IMR-90 (cell line): Measurements from ENCODE around the gene SLC66A2. TPM values are rescaled to one million over a fixed set of nuclear protein-coding genes. Genes with fewer than 3 reads are reported as not detected.

Experiments used
- ATAC-seq: fragments of 200-7000 bp; cut with Tn5 transposase; 2 replicates; pipeline ENCODE4 v1.9.1; 2020; ENCODE audit warnings: low read depth, mild to moderate bottlenecking, moderate library complexity
- BruUV-seq: library from RNA; stranded (reverse); fragments of 400-500 nt; replicated peaks from 2 replicates; lab custom pipeline; 2021; lab: Mats Ljungman, UMichigan
- CTCF ChIA-PET: fragments of 300-600 bp; formaldehyde crosslinking; extraction: SDS; loops from one replicate; lab custom pipeline; 2021; ENCODE audit warnings: antibody characterized with exemption; lab: Yijun Ruan, JAX
- POLR2A ChIA-PET: fragments of 300-600 bp; sonication (Branson Sonifier 250); formaldehyde crosslinking; loops from one replicate; lab custom pipeline; 2022; ENCODE audit warnings: antibody characterized with exemption; ENCODE audit not compliant: unreplicated experiment; lab: Charles Lee
- DNase-seq: peaks from one replicate; pipeline ENCODE4 v3.0.0; 2013
- H2AFZ ChIP-seq: replicated peaks from 2 replicates; pipeline ENCODE3; 2013; ENCODE audit warnings: low read length, mild to moderate bottlenecking; ENCODE audit not compliant: poor library complexity
- H2AK5ac ChIP-seq: 2 replicates; pipeline ENCODE4 v1.6.1; 2013; ENCODE audit warnings: low read depth, low read length, inconsistent platforms
- H2AK9ac ChIP-seq: replicated peaks from 2 replicates; pipeline ENCODE3; 2013; ENCODE audit warnings: mild to moderate bottlenecking, low read depth, low read length, moderate library complexity; ENCODE audit not compliant: poor library complexity
- H2BK120ac ChIP-seq: 2 replicates; pipeline ENCODE4 v1.6.1; 2013; ENCODE audit warnings: low read depth, low read length, inconsistent platforms
- H2BK15ac ChIP-seq: 3 replicates; pipeline ENCODE4 v1.6.1; 2013; ENCODE audit warnings: low read depth, low read length, inconsistent platforms
- H2BK20ac ChIP-seq: 2 replicates; pipeline ENCODE4 v1.6.1; 2013; ENCODE audit warnings: low read depth, mild to moderate bottlenecking, inconsistent platforms, low read length, moderate library complexity
- H2BK5ac ChIP-seq: 2 replicates; pipeline ENCODE4 v1.6.1; 2013; ENCODE audit warnings: mild to moderate bottlenecking, low read depth, low read length, inconsistent platforms; ENCODE audit not compliant: poor library complexity, severe bottlenecking
- H3K14ac ChIP-seq: replicated peaks from 2 replicates; pipeline ENCODE4 v1.6.1; 2013; ENCODE audit warnings: low read depth, low read length, inconsistent platforms
- H3K18ac ChIP-seq: 2 replicates; pipeline ENCODE4 v1.6.1; 2013; ENCODE audit warnings: low read depth, low read length, control low read depth
- H3K23ac ChIP-seq: 2 replicates; pipeline ENCODE4 v1.6.1; 2013; ENCODE audit warnings: low read depth, low read length, inconsistent platforms
- H3K27ac ChIP-seq: 2 replicates; pipeline ENCODE4 v1.5.1; 2013; ENCODE audit warnings: mild to moderate bottlenecking, control low read depth, low read length; ENCODE audit not compliant: insufficient read depth
- H3K27me3 ChIP-seq: 2 replicates; pipeline ENCODE4 v1.6.1; 2013; ENCODE audit warnings: low read length; ENCODE audit not compliant: control insufficient read depth, insufficient read depth
- H3K36me3 ChIP-seq: 2 replicates; pipeline ENCODE4 v1.6.1; 2013; ENCODE audit warnings: low read length, mixed read lengths; ENCODE audit not compliant: control insufficient read depth, insufficient read depth
- H3K4ac ChIP-seq: 2 replicates; pipeline ENCODE4 v1.6.1; 2013; ENCODE audit warnings: low read depth, low read length, inconsistent platforms
- H3K4me1 ChIP-seq: 2 replicates; pipeline ENCODE4 v1.6.1; 2013; ENCODE audit warnings: low read length, mixed read lengths; ENCODE audit not compliant: control insufficient read depth, insufficient read depth
- H3K4me2 ChIP-seq: 2 replicates; pipeline ENCODE4 v1.6.1; 2013; ENCODE audit warnings: low read depth, mild to moderate bottlenecking, control low read depth, low read length, moderate library complexity
- H3K4me3 ChIP-seq: 2 replicates; pipeline ENCODE4 v1.5.1; 2013; ENCODE audit warnings: low read depth, mild to moderate bottlenecking, control low read depth, low read length, moderate library complexity; ENCODE audit not compliant: insufficient read depth
- H3K56ac ChIP-seq: 2 replicates; pipeline ENCODE4 v1.6.1; 2013; ENCODE audit warnings: low read length, inconsistent platforms; ENCODE audit not compliant: insufficient read depth; ENCODE audit errors: extremely low read depth
- H3K79me1 ChIP-seq, 2 experiments: 2 replicates each; pipeline ENCODE4 v1.6.1; 2013; ENCODE audit warnings: low read length in 2 of 2, inconsistent platforms in 1 of 2, low read depth in 1 of 2
- H3K9ac ChIP-seq: 2 replicates; pipeline ENCODE4 v1.6.1; 2013; ENCODE audit warnings: low read depth, low read length, control low read depth
- H3K9me1 ChIP-seq: 2 replicates; pipeline ENCODE4 v1.6.1; 2013; ENCODE audit warnings: low read length, inconsistent platforms; ENCODE audit not compliant: insufficient read depth
- H3K9me3 ChIP-seq: 2 replicates; pipeline ENCODE4 v1.6.1; 2013; ENCODE audit warnings: low read length; ENCODE audit not compliant: control insufficient read depth, insufficient read depth
- H4K20me1 ChIP-seq: 2 replicates; pipeline ENCODE4 v1.6.1; 2013; ENCODE audit warnings: low read length, inconsistent platforms; ENCODE audit not compliant: insufficient read depth
- H4K5ac ChIP-seq: 2 replicates; pipeline ENCODE4 v1.6.1; 2013; ENCODE audit warnings: mild to moderate bottlenecking, low read depth, low read length, control low read depth
- H4K8ac ChIP-seq, 2 experiments: 2 replicates each; pipeline ENCODE4 v1.6.1; 2013; ENCODE audit warnings: low read depth in 2 of 2, low read length in 2 of 2, control low read depth in 1 of 2, inconsistent platforms in 1 of 2
- H4K91ac ChIP-seq: 2 replicates; pipeline ENCODE4 v1.6.1; 2013; ENCODE audit warnings: low read depth, low read length, inconsistent platforms; ENCODE audit not compliant: insufficient read depth
- BHLHE40 ChIP-seq: fragments of 150-350 bp; IDR thresholded peaks from 2 replicates; pipeline ENCODE4 v1.6.1; 2016; ENCODE audit warnings: mild to moderate bottlenecking, low read depth, low read length
- CEBPB ChIP-seq: IDR thresholded peaks from 2 replicates; pipeline ENCODE4 v1.6.1; 2012; ENCODE audit warnings: low read depth, low read length, improper control_type of control experiment
- CHD1 ChIP-seq: IDR thresholded peaks from 2 replicates; pipeline ENCODE4 v1.6.1; 2012; ENCODE audit warnings: low read depth, low read length, improper control_type of control experiment
- FOS ChIP-seq: fragments of 150-350 bp; IDR thresholded peaks from 2 replicates; pipeline ENCODE4 v1.6.1; 2016; ENCODE audit warnings: low read depth, low read length
- MAFK ChIP-seq: IDR thresholded peaks from 2 replicates; pipeline ENCODE4 v1.6.1; 2012; ENCODE audit warnings: low read depth, low read length, improper control_type of control experiment
- MAZ ChIP-seq: IDR thresholded peaks from 2 replicates; pipeline ENCODE4 v1.6.1; 2012; ENCODE audit warnings: low read depth, mild to moderate bottlenecking, low read length, improper control_type of control experiment, moderate library complexity, borderline replicate concordance
- MXI1 ChIP-seq: IDR thresholded peaks from 2 replicates; pipeline ENCODE4 v1.6.1; 2012; ENCODE audit warnings: low read depth, mild to moderate bottlenecking, low read length, moderate library complexity, borderline replicate concordance
- NFE2L2 ChIP-seq: fragments of 150-350 bp; IDR thresholded peaks from 2 replicates; pipeline ENCODE4 v1.6.1; 2016; ENCODE audit warnings: low read depth, mild to moderate bottlenecking, low read length
- POLR2A ChIP-seq: IDR thresholded peaks from 2 replicates; pipeline ENCODE4 v1.6.1; 2012; ENCODE audit warnings: mild to moderate bottlenecking, low read depth, low read length
- RAD21 ChIP-seq: IDR thresholded peaks from 2 replicates; pipeline ENCODE4 v1.6.1; 2012; ENCODE audit warnings: low read length, improper control_type of control experiment
- RCOR1 ChIP-seq: IDR thresholded peaks from 2 replicates; pipeline ENCODE4 v1.6.1; 2012; ENCODE audit warnings: mild to moderate bottlenecking, low read length, improper control_type of control experiment; ENCODE audit not compliant: insufficient replicate concordance
- RFX5 ChIP-seq: IDR thresholded peaks from 2 replicates; pipeline ENCODE4 v1.8.0; 2012; ENCODE audit warnings: low read depth, mild to moderate bottlenecking, low read length, moderate library complexity
- SMC3 ChIP-seq: fragments of 150-350 bp; IDR thresholded peaks from 2 replicates; pipeline ENCODE4 v1.6.1; 2016; ENCODE audit warnings: low read depth, mild to moderate bottlenecking, antibody characterized with exemption, low read length, moderate library complexity
- WGBS, 2 experiments: methylation state at CpG; one replicate each; pipeline versions ENCODE4 v1.1.5 to v1.1.7; 2013; ENCODE audit warnings: missing lambda C conversion rate in 2 of 2; ENCODE audit not compliant: insufficient read length in 1 of 2; ENCODE audit errors: extremely low coverage in 2 of 2; 5-methylcytosine and 5-hydroxymethylcytosine counted together
- dilution Hi-C: fragments of 300-500 bp; cut with HindIII; formaldehyde crosslinking; loops from one replicate; pipeline ENCODE4 v1.14.3; 2018; ENCODE audit warnings: low sequenced_read_pairs; ENCODE audit not compliant: unreplicated experiment
- in situ Hi-C: fragments of 300-500 bp; cut with MboI; formaldehyde crosslinking; loops from 3 replicates; pipeline ENCODE4 v1.14.3; 2019; ENCODE audit warnings: low sequenced_read_pairs, inconsistent platforms, mixed read lengths
- intact Hi-C: fragments of 100-400 bp; cut with micrococcal nuclease; formaldehyde crosslinking; loops from 2 replicates; pipeline ENCODE4 v1.10.0; 2022
- polyA plus RNA-seq, 3 experiments: library from polyadenylated mRNA; depleted of rRNA; stranded (reverse); fragments of >200 nt; gene quantifications; 2 replicates each; pipeline ENCODE4 v1.2.3, GENCODE V29; 2012; ENCODE audit warnings: low replicate concordance in 1 of 3
- total RNA-seq: library from RNA; depleted of rRNA; stranded (reverse); fragments of >200 nt; gene quantifications from 2 replicates; pipeline ENCODE4 v1.2.3, GENCODE V29; 2012
- TF ChIP-seq, protein P1 (sequence below): conservative IDR thresholded peaks from 2 replicates; pipeline ENCODE4 v1.5.1; 2012; ENCODE audit warnings: mild to moderate bottlenecking, low read depth, low read length, improper control_type of control experiment
- TF ChIP-seq, protein P2 (sequence below): fragments of 150-350 bp; IDR thresholded peaks from 2 replicates; pipeline ENCODE4 v1.6.1; 2017; ENCODE audit warnings: mild to moderate bottlenecking, antibody characterized with exemption, low read length, low read depth
- TF ChIP-seq, protein P3 (sequence below): fragments of 150-350 bp; IDR thresholded peaks from 2 replicates; pipeline ENCODE4 v1.6.1; 2016; ENCODE audit warnings: low read depth, mild to moderate bottlenecking, low read length, moderate library complexity, borderline replicate concordance

The SLC66A2 gene
- total and polyA plus RNA-seq, 2 of the 4 experiments (the other 2 are of a cell fraction), result 17.6 to 23.5 TPM

DNA sequence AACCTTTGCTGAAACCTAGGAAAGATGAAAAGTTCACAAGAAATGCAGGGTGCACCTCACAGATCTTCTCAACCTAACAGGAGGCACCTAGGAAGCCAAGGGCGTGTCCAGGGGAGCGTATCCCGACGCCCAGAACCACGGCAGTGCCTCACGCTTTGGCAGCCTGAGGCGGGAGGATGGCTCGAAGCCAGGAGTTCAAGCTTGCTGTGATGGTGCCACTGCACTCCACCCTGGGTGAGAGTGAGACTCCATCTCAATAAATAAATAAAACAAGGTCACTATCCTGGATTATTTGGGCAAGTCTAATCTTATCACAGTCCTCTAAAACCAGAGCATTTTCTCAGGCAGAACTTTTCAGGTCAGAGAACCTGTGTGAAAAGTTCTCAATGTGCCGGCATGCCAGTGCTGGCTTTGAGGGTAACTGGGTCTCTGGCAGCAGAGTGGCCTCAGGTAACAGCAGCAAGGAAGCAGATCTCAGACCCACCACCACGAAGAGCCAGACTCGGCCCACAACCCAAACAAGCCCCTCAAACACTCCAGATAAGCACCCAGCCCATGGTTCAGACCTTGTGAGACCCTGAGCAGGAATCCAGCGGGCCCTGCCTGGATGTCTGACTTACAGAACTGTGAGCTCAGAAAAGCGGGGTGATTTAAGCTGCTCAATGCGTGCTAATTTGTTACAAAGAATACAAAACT lies 24.7 kb upstream of the SLC66A2 start:
- Histone ChIP-seq H2BK20ac (no peak overlapping the region), H3K79me1 (peaks cover 25 to 75% of the 10 kb centered on the region in 2 experiments), H2BK5ac (no peak overlapping the region), H4K5ac (no peak overlapping the region), H4K20me1 (peaks cover 63% of the 10 kb centered on the region), H3K4me3 (no peak overlapping the region), H4K91ac (no peak overlapping the region), H3K56ac (no peak overlapping the region), H3K18ac (no peak overlapping the region), H3K4me2 (no peak overlapping the region), H3K23ac (no peak overlapping the region), H2BK120ac (no peak overlapping the region), H2AK5ac (no peak overlapping the region), H3K9ac (no peak overlapping the region), H3K4ac (no peak overlapping the region), H3K14ac (no peak overlapping the region), H3K27me3 (no peaks in the 10 kb centered on the region), H3K27ac (no peak overlapping the region), H2BK15ac (no peak overlapping the region), H3K9me1 (peaks cover 5% of the 10 kb centered on the region; the same call in 1 of the 2 replicates), H4K8ac (no peak overlapping the region), H3K4me1 (peaks cover 5% of the 10 kb centered on the region), H3K36me3 (peaks cover 38% of the 10 kb centered on the region), H2AFZ (no peak overlapping the region), H2AK9ac (no peak overlapping the region), H3K9me3 (no peaks in the 10 kb centered on the region)
- intact Hi-C loops (no loop called here), in situ Hi-C loops (no loop called here), dilution Hi-C loops (no loop called here)
- no TSS peak for BruUV-seq
- ChIA-PET CTCF (no interaction called here), POLR2A (no interaction called here)
- DNase-seq (no peak), ATAC-seq (no peak)
- no peak for TF ChIP-seq MXI1
- TF ChIP-seq, protein P1, sequence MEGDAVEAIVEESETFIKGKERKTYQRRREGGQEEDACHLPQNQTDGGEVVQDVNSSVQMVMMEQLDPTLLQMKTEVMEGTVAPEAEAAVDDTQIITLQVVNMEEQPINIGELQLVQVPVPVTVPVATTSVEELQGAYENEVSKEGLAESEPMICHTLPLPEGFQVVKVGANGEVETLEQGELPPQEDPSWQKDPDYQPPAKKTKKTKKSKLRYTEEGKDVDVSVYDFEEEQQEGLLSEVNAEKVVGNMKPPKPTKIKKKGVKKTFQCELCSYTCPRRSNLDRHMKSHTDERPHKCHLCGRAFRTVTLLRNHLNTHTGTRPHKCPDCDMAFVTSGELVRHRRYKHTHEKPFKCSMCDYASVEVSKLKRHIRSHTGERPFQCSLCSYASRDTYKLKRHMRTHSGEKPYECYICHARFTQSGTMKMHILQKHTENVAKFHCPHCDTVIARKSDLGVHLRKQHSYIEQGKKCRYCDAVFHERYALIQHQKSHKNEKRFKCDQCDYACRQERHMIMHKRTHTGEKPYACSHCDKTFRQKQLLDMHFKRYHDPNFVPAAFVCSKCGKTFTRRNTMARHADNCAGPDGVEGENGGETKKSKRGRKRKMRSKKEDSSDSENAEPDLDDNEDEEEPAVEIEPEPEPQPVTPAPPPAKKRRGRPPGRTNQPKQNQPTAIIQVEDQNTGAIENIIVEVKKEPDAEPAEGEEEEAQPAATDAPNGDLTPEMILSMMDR, result no peak
- TF ChIP-seq MAFK, result no peak
- TF ChIP-seq RCOR1, result no peak
- no peak for TF ChIP-seq MAZ
- TF ChIP-seq RAD21, result no peak
- TF ChIP-seq RFX5, result no peak
- no peak for TF ChIP-seq CEBPB
- TF ChIP-seq CHD1, result no peak
- TF ChIP-seq POLR2A, result no peak
- TF ChIP-seq SMC3, result no peak
- TF ChIP-seq NFE2L2, result no peak
- TF ChIP-seq, protein P2, sequence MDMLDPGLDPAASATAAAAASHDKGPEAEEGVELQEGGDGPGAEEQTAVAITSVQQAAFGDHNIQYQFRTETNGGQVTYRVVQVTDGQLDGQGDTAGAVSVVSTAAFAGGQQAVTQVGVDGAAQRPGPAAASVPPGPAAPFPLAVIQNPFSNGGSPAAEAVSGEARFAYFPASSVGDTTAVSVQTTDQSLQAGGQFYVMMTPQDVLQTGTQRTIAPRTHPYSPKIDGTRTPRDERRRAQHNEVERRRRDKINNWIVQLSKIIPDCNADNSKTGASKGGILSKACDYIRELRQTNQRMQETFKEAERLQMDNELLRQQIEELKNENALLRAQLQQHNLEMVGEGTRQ, result no peak
- TF ChIP-seq BHLHE40, result no peak
- TF ChIP-seq FOS, result no peak
- TF ChIP-seq, protein P3, sequence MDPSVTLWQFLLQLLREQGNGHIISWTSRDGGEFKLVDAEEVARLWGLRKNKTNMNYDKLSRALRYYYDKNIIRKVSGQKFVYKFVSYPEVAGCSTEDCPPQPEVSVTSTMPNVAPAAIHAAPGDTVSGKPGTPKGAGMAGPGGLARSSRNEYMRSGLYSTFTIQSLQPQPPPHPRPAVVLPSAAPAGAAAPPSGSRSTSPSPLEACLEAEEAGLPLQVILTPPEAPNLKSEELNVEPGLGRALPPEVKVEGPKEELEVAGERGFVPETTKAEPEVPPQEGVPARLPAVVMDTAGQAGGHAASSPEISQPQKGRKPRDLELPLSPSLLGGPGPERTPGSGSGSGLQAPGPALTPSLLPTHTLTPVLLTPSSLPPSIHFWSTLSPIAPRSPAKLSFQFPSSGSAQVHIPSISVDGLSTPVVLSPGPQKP, result no peak
- WGBS, 2 experiments, result 74% methylated on average over 3 of the region's 14 CpGs; no CpG with 5 or more reads in 1 of the 2 experiments
